NCI-H1092 treated with DMSO at 0.1 percent for 48 hours (cell line): ENCODE data around the gene AZGP1.
"Not testable (repeated sequence)": the region's sequence is repeated elsewhere in the genome, so short reads cannot be mapped to it uniquely, and the experiment has no call there.

Experiments used
- DNase-seq: peaks from one replicate; lab custom pipeline; 2025; lab: John Stamatoyannopoulos, UW

AZGP1 gene

DNA sequence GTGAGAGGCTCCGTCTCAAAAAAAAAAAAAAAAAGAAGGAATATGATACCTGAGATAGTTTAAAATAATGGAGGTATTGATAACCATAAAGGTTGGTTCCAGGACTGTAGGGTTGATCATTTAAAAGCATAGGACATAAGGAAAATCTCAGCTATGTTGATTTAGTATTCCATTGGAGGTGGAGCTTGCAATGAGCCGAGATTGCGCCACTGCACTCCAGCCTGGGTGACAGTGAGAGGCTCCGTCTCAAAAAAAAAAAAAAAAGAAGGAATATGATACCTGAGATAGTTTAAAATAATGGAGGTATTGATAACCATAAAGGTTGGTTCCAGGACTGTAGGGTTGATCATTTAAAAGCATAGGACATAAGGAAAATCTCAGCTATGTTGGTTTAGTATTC lies 23.2 kb downstream of the AZGP1 start:
- DNase-seq = not testable (repeated sequence)

DNA sequence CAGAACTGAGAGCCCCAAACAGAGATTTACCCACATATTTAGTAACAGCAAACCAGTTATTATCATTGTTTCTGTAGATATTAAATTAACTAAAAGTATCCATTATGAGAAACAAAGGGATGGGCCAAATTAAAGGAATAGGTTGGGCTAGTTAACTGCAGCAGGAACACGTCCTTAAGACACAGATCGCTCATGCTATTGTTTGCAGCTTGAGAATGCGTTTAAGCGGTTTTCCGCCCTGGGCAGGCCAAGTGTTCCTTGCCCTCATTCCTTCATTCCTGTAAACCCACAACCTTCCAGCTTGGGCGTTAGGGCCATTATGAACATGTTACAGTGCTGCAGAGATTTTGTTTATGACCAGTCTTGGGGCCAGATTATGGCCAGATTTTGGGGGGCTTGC lies 25.0 kb downstream of the AZGP1 start:
- DNase-seq = not testable (repeated sequence)

DNA sequence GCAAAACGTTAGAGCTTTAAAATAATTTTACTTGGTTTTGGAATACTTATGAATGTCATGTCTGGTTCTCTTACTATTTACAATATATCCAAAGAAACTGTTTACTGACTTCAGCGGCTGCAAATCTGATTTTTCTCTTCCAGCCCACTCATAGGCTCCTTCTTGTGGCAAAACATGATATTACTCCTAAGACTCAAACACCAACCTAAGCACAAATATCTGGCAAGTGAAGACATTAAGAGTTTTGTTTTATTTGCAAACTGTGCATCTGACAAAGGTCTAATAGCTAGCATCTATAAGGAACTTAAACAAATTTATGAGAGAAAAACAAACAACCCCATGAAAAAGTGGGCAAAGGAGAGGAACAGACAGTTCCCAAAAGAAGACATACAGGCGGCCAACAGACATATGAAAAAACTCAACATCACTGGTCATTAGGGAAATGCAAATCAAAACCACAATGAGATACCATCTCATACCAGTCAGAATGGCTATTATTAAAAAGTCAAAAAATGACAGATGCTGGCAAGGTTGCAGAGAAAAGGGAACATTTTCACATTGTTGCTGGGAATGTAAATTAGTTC lies 26.1 kb downstream of the AZGP1 start:
- peak; percentile 9 for DNase-seq

DNA sequence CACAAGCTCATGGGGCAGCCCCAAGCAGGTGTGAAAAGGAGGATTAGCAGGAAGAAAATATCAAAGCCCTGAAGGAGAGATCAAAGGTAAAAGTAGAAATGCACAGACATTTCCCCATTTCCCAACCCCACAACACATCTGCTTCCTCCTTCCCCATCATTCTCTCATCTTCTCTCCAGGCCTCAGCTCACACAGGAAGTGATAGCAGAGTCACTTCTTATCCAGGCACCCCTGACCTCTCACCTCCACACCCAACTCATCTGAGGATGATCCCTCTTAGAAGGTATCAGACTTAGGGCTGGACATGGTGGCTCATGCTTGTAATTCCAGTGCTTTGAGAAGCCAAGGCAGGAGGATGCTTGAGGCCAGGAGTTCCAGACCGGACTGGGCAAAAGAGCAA lies 28.2 kb downstream of the AZGP1 start:
- DNase-seq = no peak

DNA sequence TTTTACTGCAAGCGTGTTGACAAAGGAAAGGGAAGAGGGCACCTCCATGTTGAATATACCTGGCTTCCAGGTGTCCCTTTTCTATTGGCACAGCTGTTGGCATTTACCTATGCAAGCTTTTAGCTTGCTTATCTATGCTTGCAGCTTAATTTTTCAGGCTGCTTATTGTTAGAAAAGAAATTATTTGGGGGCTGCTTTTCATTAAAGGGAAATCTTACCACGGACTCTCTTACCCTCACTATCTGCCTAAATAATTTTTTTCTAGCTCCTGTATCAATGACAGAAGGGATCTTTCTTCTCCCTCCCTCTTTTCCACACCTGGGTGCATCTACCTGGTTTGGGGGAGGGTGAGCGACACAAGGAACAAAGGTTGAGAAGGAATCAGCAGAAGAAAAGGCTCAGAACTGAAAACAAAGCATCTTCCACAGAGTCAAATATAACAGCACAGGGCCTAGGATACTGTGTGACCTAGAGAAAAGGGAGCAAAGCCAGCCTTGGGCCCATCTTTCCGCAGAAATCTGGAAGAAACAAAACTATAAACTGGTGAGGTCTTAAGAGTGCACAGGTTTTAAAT lies 31.2 kb downstream of the AZGP1 start:
- DNase-seq = no peak

- no peak for DNase-seq
Observed at GRCh38 chr7:99943641-99944496, 32.0 kb downstream of the AZGP1 start.

GRCh38 chr7:99938296-99938695 lies 37.5 kb downstream of the AZGP1 start:
- DNase-seq = no peak

DNA sequence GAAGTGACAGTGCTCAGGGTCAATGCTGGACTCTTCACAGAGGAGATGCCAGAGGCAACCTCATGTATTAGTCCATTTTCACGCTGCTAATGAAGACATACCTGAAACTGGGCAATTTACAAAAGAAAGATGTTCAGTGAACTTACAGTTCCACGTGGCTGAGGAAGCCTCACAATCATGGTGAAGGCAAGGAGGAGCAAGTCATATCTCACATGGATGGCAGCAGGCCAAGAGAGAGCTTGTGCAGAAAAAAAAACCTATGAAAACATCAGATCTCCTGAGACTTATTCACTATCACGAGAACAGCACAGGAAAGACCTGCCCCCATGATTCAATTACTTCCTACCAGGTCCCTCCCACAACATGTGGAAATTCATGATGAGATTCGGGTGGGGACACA lies 40.8 kb downstream of the AZGP1 start:
- DNase-seq = not testable (repeated sequence)

GRCh38 chr7:99930376-99930775 lies 45.5 kb downstream of the AZGP1 start:
- DNase-seq = no peak

DNA sequence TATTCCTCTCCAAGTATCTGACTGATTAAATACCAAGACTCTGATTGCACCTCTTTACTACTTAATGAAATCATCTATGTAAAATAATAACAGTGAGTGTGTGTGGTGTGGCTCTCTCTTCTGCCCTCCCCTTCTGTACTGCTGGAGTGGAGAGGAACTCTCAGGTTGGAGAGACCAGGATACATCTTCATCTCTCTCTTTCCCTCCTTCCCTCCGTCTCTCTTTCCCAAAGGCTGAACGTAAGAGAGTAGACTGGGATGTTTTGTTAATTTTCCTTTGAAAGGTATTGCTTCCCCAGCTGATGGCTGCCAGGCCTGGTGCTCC lies 46.1 kb downstream of the AZGP1 start:
- no peak for DNase-seq

DNA sequence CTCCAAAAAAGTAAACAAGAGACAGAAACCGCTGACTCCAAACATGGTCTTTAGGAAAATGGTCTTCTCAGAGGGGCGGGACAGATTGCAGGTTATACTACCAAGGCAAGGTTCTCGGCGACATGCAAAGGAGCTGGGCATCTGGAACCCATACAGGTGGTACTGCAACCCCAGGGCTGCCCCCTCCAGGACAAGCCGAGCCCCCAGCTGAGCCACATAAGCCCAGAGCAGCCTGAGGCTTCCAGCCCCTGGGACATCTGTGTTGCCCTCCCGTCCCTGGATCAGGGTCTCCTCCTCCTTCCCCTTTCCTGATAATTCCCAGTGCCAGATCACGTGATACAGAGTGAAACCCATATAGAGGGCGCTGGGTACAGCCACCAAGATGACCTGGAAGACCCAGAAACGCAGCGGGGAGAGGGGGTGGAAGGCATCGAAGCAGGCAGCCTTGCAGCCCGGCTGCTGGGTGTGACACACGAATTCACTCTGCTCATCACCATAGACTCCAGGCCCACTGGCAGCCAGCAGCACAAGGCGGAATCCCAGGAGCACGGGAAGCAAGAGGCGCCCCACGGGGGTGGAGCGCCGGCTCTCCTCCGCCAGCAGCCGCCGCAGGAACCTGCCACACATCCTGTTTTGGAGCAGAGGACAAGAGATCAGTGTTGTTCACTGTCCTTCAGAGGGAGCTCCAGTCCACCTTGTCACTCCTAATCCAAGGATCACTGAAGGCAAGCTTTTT lies 46.7 kb downstream of the AZGP1 start, which contains the start of gene GJC3:
Gene GJC3 (minus strand): TSS at position 627 of the 736 bp plus-strand sequence. CDS start 0 bp downstream, at position 627.
- peak; percentile 91 for DNase-seq

GRCh38 chr7:99928188-99928587 lies 47.6 kb downstream of the AZGP1 start:
- no peak for DNase-seq

- no peak for DNase-seq
Observed at GRCh38 chr7:99927536-99927935, 48.3 kb downstream of the AZGP1 start.

DNA sequence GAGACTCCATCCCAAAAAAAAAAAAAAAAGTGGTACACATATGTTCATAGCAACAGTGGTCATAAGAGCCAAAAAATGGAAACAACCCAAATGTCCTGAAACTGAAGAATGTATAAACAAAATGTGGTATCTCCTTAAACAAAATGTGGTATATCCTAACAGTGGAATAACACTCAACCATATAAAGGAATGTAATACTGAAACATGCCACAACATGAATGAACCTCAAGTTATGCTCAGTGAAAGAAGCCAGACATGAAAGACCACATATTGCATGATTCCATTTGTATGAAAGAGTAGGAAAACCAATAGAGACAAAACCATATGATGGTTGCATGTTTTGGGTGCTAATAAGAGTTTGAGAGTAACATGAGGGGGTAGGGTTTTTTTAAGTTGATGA lies 49.5 kb downstream of the AZGP1 start:
- no peak for DNase-seq

- no peak for DNase-seq
Observed at GRCh38 chr7:99923200-99923599, 52.6 kb downstream of the AZGP1 start.

DNA sequence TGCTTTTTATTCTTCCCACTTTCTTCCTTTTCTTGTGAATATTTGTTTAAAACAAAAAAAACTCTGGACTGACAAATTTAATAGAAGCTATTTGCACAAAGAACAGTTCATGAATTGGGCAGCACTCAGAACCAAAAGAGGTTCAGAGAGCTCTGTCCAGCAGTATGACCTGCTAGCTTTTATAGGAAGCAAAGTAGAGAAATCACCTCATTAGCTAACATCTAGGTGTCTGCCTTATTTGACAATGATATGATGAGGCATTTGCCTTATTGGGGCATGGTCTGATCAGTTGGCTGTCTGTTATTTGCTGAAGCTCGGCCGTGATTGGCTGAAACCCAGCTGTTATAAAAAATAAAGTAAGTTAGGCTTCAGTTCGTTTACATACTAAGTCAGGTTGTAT lies 55.7 kb downstream of the AZGP1 start:
- peak; percentile 4 for DNase-seq

DNA sequence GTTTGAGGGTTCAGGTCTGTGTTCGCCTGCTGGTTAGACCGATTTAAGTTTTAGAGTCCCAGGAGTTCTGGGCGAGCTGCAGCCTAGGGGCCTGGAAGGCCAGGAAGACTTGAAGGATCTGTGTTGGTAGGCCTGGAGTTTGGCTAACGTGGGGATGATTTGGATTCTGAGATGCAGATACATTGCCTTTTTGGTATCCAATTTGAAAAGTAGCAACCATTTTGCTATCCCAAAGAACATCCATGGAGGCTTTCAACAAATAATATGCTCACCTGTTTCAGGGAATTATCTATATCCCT lies 56.1 kb downstream of the AZGP1 start:
- no peak for DNase-seq

DNA sequence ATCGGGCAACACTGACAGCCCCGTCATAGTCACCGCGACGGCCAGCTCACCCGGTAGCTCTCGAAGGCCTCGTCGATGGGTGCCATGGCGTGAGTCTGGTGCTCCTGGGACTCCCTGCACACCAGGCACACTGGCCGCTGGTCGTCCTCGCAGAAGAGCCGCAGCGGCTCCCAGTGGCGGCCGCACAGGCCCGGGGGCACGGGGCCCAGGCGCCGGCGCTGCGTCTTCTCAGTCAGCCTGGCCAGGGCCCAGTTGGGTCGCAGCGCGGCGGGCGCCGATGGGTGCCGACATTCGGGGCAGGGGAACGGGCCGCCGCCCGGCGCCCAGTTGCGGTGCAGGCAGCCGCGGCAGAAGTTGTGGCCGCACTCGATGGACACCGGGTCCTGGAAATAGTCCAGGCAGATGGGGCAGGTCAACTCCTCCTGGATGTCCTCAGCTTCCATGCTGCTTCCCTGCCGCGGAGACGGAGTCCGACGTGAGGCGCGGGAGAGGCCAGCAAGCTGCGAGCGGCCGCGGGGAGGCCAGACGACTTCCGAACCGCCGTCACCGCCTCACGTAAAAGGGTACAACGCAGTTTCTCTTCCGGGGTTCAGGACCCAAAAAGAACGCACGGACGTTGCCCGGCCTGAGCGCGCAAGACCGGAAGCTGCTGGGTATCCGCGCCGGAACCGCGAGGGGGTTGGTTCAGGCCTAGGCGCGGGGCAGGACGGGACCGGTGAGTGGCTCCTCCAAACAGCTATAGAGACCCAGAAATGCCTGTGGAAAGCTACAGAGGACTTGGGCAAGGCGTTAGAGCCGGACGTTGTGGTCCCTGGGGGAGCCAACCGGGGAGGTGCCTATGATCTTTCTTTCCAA lies 56.6 kb downstream of the AZGP1 start, which contains the start of gene TRIM4:
Gene TRIM4 (minus strand): TSS at position 572 of the 855 bp plus-strand sequence. CDS start 129 bp downstream, at position 443.
- DNase-seq = peak; percentile 94
